T-helper 2 cell treated with Interferon-gamma antibody and Interleukin-4, amounts not matched to agents 100 ng/mL and 5 ng/mL, for 36 hours (primary cell): ENCODE data around the gene CCDC38. TPM values are rescaled to one million over a fixed set of nuclear protein-coding genes. Genes with fewer than 3 reads are reported as not detected.
"Not testable (repeated sequence)": the region's sequence is repeated elsewhere in the genome, so short reads cannot be mapped to it uniquely, and the experiment has no call there.

ENCODE experiments used
- intact Hi-C: fragments of 100-400 bp; cut with micrococcal nuclease; formaldehyde crosslinking; loops from one replicate; pipeline ENCODE4 v1.15.1; 2023
- total RNA-seq: library from RNA; stranded (reverse); gene quantifications from 2 replicates; pipeline ENCODE4 v1.2.3, GENCODE V29; 2022

The CCDC38 gene
- 0.09 and 0.14 TPM in 2 replicates for total RNA-seq

DNA sequence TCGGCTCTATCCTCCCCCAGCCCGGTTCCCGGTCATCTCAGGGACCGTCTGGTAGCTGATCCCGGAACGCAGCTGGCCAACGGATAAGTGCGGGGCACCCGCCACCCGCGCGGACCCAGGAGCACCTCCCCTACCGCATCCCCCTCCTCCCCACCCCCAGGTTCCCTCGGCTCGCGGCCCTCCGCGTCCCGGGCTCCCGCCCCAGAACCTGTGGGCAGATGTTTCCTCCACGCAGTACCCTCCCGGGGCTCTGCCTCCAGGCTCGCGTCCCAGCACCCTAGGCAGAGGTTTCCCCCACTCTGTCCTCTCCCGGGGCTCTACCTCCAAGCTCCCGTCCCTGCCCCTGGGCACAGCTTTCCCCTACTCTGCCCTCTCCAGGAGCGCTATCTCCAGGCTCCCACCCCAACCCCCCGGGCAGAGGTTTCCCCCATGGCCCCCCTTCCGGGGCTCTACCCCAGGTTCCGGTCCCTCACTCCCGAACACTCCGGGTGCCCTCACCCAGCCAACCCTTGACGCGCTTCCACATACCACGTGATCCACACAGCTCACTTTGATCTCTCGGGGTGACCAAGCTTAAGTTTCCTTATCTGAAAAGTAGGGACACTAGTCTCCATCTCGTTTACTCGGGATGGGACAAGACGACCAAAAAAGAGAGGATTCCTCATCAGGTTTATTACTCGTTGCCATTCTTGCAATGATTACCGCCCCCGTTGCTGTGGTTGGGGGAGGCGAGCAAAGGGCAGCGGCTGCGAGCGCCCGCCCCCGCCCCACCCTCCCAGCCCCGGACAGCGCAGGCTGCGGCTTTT is at the start of gene CCDC38:
CCDC38 (minus strand) TSS at position 91 of the 806 bp plus-strand sequence. CDS start 6,105 bp downstream, outside the sequence.
- intact Hi-C loops, result loop anchor here (2.0 to 10.0 kb wide), 8 partner anchors 24 to 965 kb away; partner anchors contain the start of genes FGD6, LTA4H, METAP2 and NEDD1

GRCh38 chr12:95990136-95990535 is 47.7 kb upstream of the CCDC38 start:
- intact Hi-C loops, result no loop called here

DNA sequence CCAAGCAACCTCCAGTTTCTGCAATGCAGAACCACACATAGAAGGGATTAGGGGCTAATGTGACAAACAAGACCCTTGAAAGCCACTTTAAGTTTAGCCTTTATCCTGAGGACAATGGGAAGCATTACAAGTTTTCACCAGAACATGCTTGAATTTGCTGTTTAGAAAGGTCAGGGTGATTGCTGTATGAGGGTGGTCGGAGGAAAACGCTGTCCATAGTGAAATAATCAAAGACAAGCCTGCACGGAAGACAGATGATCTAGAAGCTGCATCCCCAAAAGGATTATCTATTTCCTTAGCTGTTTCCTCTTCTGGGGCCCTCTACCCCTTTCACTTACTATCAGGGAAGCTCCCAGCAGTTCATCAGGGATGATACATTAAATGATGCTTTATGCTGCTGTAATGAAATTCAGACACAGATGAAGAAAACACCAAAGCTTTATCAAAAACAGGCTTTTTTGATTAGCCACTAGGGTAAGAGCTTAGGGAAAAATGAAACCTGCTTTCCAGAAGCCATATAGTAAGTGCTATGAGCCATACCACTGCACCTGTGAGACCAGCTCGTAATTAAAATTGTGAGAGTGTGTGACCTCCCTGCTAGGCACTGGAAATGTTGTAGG is 47.2 kb upstream of the CCDC38 start:
- intact Hi-C loops, result no loop called here

GRCh38 chr12:95988506-95989275 is 46.3 kb upstream of the CCDC38 start:
- intact Hi-C loops, result no loop called here

DNA sequence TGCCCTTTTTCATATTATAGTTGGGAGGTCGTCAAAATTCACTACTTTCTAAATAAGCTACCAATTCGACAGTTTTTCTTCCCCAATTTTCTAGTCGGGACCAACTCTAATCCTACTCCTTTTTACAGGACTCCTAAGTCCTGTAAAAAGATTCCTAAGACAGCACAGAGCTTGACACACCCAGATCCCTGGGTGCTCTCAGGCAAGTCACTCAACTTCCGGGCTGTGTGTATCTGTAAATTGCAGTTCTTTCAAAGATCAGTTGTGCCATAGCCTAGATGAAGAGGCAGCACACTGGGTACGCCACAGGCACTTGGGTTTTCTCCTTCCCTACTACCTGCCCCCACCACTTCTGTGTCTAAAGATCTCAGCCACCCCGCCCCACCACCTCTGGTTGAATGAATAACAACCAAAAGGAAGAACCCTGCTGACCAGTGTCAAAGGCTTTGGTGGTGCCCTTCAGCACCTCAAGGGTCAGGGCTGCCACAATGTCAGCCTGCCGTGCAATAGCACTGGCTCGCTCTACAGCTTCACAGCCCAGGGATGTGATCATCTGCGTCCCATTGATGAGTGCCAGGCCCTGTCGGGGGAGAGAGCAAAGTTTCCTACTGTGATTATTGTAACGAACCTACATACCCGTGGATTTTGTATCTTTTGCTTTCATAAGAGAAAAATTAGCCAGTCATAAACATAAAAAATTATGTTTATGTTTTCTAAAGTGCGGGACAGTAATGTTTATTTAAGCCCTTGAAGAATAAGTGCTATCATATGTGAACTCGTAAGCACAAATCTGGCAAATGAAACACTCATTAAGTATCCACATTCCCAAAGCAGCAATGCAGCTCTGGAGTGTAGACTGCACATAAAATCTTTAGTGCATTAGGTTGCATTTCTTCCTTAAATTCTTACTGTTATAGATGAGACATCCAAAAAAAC is 44.5 kb upstream of the CCDC38 start:
- intact Hi-C loops, result no loop called here

DNA sequence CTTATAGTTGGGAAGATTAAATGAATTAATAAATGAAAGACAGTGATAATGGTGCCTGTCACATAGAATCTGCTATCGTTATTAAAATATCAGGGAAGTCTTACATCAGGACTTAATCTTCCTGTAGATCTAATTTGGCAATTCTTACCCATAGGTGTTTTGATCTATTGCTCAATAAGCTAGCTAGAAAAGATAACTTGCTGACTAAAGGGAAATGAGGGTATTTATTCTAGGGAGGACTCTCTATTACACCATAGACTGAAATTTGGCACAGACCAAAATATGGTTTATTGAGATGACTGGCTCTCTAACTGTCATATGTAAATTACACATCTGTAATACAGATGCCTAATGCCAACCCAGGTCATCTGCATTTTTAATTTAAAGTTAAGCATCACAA is 42.3 kb upstream of the CCDC38 start:
- intact Hi-C loops, result no loop called here

GRCh38 chr12:95982602-95983001 is 40.2 kb upstream of the CCDC38 start:
- intact Hi-C loops, result no loop called here

- intact Hi-C loops, result no loop called here
These were observed 38.0 kb upstream of the CCDC38 start for GRCh38 chr12:95980437-95980836.

- intact Hi-C loops, result no loop called here
These were observed 36.4 kb upstream of the CCDC38 start for GRCh38 chr12:95978774-95979173.

DNA sequence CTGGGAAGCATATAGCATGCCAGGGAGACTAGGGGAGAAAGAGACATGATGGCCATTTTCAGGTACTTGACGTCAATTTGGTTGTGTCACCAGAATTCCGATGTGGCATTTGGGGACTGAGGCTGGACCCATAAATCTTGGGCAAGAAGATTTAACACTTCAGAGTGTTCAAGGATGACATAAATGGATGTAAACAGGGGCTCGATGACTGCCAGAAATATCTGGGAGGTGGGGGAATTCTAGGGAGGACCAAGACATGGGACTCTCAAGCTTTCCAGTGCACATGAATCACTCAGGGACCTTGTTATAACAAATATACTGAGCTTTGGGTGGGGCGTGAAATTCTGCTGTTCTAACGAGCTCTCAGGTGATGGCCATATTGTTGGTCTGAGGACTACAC is 35.9 kb upstream of the CCDC38 start:
- intact Hi-C loops, result no loop called here

- intact Hi-C loops, result no loop called here
These were observed 35.4 kb upstream of the CCDC38 start for GRCh38 chr12:95977764-95978305.

DNA sequence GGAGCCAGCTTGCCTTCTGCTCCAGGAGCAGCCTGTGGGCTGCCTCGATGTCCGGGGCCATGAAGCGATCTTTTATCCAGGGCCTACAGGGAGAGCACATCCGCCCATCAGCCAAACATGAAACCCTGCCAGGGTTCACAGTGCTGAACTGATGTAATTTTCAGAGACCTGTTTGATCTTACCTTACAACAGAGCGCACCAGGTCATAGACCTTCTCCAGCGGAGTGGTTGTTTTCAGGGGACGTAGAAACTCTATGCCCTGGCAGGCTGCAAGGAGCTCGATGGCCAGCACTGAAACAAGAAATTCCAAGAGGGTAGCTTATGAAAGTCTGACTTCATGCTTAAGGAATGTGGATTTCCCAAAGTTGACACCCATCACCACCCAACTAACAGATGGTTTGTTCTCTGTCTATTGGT is 34.0 kb upstream of the CCDC38 start:
- intact Hi-C loops, result no loop called here

GRCh38 chr12:95975491-95975890 is 33.1 kb upstream of the CCDC38 start:
- intact Hi-C loops, result no loop called here

DNA sequence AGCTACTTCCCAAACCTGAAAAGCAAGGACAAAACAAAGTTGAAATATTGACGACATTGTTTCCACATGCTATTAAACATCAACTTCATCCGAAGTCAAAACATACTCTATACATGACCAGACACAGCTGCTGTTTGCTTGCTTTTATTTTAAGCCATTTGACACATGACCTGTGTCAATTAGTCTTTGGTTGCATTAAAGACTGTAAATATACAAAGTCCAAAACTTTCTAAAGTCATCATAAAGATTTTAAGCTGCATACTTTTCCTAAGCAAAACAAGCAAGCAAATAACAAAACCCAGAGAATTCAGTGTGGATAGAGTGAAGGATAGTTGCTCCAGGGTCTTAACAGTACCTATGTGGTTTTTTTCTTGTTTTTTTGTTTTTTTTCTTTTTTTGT is 31.9 kb upstream of the CCDC38 start:
- intact Hi-C loops, result no loop called here

DNA sequence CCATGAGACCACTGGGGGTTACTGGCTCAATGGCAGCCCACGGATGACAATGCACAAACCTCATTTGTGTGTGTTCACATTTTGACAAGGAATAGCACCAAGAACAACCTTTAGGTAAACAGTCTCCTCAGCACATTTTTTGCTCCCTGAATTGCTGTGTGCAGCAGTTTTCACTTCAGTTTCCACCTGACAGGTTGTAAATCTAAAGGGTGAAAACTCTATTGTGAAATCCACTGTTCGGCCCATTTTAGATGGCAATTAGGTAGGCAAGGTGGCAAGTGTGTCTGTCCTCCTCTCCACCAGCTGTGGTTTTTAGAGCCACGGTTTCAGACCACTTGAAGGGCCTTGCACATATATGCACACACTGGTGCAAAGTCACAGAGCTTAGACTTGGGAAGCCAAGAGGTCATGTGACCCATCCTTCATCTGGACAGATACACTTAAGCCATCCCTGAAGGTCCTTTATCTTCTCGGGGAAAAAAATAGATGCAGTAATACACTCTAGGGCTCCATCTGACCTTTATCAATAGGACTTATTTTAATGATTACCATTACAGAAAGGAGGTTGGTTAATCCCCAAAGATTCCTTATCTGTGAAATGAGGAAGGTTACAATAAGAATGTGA is 30.5 kb upstream of the CCDC38 start:
- intact Hi-C loops, result no loop called here

- intact Hi-C loops, result no loop called here
These were observed 28.5 kb upstream of the CCDC38 start for GRCh38 chr12:95970905-95971304.

GRCh38 chr12:95969116-95969515 is 26.7 kb upstream of the CCDC38 start:
- intact Hi-C loops, result not testable (repeated sequence)

GRCh38 chr12:95967301-95967700 is 24.9 kb upstream of the CCDC38 start:
- intact Hi-C loops, result no loop called here

DNA sequence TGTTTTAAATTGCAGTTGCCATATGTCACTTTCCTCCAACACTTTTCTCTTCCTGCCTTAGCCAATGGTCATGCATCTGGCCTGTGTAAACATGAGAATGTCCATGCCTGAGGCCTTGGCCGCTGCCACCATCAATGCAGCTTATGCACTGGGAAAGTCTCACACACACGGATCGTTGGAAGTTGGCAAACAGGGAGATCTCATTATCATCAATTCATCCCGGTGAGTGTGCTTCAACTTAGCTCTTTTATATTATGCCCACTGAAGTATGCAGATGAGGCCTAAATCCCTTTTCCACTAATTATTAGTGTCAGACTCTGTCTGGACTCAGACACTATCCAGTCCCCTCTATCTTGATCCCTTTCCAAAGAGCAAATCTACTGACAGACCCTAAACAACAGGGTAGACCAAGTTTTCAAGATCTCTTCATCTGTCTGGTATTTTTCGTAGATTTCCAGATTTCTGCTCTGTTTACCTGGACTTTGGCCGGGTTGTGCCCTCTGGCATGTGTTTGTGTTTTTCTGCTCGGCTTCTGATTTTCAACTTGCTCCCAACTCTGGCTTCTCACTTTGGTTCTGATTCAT is 24.0 kb upstream of the CCDC38 start:
- intact Hi-C loops, result no loop called here

- intact Hi-C loops, result no loop called here
These were observed 20.7 kb upstream of the CCDC38 start for GRCh38 chr12:95963096-95963495.
